Epithelial cell of proximal tubule (primary cell): ENCODE measurements around the gene ZNF507. TPM values are rescaled to one million over a fixed set of nuclear protein-coding genes. Genes with fewer than 3 reads are reported as not detected.
"Not testable (repeated sequence)": the region's sequence is repeated elsewhere in the genome, so short reads cannot be mapped to it uniquely, and the experiment has no call there.

Experiments used
- DNase-seq: peaks from one replicate; pipeline ENCODE4 v3.0.0-alpha.2; 2011; ENCODE audit warnings: low read depth
- H3K4me3 ChIP-seq: 2 replicates; pipeline ENCODE4 v1.5.1; 2011; ENCODE audit warnings: low read depth, mild to moderate bottlenecking, low read length
- total RNA-seq: library from RNA; depleted of rRNA; stranded (reverse); fragments of >200 nt; gene quantifications from 2 replicates; pipeline ENCODE4 v1.2.3, GENCODE V29; 2015
- TF ChIP-seq, protein P1 (sequence below): conservative IDR thresholded peaks from 2 replicates; pipeline ENCODE4 v1.5.1; 2012; ENCODE audit warnings: low read depth, mild to moderate bottlenecking, low read length

The ZNF507 gene
- total RNA-seq, 1 donor from 2014 or later, result 7.6 TPM

DNA sequence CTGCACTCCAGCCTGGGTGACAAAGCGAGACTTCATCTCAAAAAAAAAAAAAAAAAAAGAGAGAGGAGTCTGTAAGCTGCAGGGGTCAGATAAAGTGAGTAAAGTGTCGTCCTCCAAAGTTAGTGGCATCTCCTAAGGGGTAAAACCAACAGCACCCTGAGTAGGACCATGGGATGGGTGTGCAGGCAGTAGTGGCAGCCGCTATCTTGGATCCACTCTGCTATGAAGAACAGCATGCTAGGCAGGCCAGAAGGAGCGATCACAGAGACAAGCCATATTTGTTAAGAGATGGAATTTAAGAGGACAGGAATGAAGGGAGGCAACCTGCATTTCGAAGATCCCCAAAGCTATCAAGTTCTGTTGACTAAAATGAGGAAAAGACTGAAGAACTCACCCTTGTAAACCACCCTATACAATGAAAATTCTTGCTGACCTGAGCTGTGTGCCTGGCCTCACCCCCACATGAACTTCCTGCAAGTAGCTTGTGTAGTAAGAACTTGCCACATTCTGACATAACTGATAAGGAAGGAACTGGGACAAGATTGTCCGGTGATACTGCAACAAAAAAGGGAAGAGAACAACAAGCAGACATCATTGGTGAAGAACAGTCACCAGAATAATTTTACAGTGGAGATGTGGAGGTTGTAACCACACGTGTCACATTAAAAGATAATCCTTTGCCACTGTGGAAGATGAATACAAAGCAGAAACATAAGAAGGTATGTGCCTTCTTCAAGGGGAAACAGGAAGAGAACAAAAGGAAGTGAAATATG, 76.4 kb downstream of the ZNF507 start:
- no peak overlapping the region for H3K4me3 ChIP-seq
- TF ChIP-seq, protein P1, sequence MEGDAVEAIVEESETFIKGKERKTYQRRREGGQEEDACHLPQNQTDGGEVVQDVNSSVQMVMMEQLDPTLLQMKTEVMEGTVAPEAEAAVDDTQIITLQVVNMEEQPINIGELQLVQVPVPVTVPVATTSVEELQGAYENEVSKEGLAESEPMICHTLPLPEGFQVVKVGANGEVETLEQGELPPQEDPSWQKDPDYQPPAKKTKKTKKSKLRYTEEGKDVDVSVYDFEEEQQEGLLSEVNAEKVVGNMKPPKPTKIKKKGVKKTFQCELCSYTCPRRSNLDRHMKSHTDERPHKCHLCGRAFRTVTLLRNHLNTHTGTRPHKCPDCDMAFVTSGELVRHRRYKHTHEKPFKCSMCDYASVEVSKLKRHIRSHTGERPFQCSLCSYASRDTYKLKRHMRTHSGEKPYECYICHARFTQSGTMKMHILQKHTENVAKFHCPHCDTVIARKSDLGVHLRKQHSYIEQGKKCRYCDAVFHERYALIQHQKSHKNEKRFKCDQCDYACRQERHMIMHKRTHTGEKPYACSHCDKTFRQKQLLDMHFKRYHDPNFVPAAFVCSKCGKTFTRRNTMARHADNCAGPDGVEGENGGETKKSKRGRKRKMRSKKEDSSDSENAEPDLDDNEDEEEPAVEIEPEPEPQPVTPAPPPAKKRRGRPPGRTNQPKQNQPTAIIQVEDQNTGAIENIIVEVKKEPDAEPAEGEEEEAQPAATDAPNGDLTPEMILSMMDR, result no peak
- DNase-seq, result no peak

GRCh38 chr19:32422435-32422834, 77.0 kb downstream of the ZNF507 start:
- no peak for DNase-seq
- H3K4me3 ChIP-seq, result no peak overlapping the region
- TF ChIP-seq, protein P1, result no peak

- not testable (repeated sequence) for DNase-seq, H3K4me3 ChIP-seq
These were observed 78.5 kb downstream of the ZNF507 start for GRCh38 chr19:32423944-32424343.

DNA sequence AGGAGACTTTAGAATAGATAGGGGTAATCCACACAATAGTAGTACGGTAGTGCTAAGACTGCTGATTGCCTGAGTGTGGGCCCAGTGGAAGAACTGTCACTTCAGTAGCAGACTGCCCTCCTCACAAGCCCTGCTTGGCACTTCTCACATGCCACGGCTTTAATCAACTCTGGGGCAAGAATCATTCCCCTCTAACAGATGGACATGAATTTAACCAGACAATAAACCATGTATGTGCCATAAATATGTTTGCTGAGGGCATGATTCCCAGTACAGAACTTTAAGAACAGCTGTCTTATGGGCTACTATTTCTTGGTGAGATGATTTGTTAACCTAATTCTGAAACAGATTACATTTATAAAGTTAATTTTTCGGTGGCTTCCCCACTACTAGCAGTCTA, 82.1 kb downstream of the ZNF507 start:
- TF ChIP-seq, protein P1, result no peak
- DNase-seq, result no peak
- H3K4me3 ChIP-seq, result no peak overlapping the region

- TF ChIP-seq, protein P1, result no peak
- no peak for DNase-seq
- H3K4me3 ChIP-seq, result no peak overlapping the region
These were observed 91.3 kb downstream of the ZNF507 start for GRCh38 chr19:32436692-32437091.

DNA sequence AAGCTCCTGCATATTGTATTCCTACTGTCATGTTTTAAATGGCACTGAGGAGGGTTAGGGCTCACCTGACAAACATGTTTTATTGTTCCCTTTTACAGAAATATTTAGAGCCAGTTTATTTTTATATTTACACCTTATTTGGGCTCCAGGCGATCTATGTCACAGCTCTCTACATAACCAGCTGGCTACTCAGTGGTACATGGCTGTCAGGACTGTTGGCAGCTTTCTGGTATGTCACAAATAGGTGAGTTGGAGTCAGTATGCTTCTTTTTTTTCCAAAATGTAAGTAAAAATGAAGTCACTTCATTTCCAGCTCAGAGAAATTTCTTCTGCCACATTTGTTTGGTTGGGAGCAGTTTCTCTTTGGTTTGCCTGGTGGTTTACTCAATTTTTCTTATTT, 91.7 kb downstream of the ZNF507 start:
- no peak for DNase-seq
- H3K4me3 ChIP-seq, result no peak overlapping the region
- TF ChIP-seq, protein P1, result no peak

Other genes with a start within 250 kb of the ZNF507 start
- gene DPY19L3, start 60.2 kb downstream of the ZNF507 start, total RNA-seq, result 13.8 and 14.0 TPM in 2 replicates
- gene PDCD5, start 235.6 kb downstream of the ZNF507 start, total RNA-seq, result 298 and 315 TPM in 2 replicates